Hepatocyte (in vitro differentiated cells): ENCODE results near the gene LRRC45. TPM values are rescaled to one million over a fixed set of nuclear protein-coding genes. Genes with fewer than 3 reads are reported as not detected.

Experiments used
- DNase-seq: peaks from one replicate; pipeline ENCODE4 v3.0.0-alpha.2; 2016; ENCODE audit warnings: low spot score
- H2AFZ ChIP-seq: fragments of 200-600 bp; sonication (generic); 2 replicates; pipeline ENCODE4 v1.6.0; 2016; ENCODE audit warnings: antibody characterized with exemption, mild to moderate bottlenecking
- H3K27ac ChIP-seq: fragments of 200-600 bp; sonication (generic); 2 replicates; pipeline ENCODE4 v1.5.1; 2016; ENCODE audit warnings: mild to moderate bottlenecking
- H3K27me3 ChIP-seq: fragments of 200-600 bp; sonication (generic); 2 replicates; pipeline ENCODE4 v1.6.1; 2016
- H3K36me3 ChIP-seq: fragments of 200-600 bp; sonication (generic); replicated peaks from 2 replicates; pipeline ENCODE4 v1.5.1; 2016; ENCODE audit warnings: low read depth; ENCODE audit not compliant: insufficient read depth
- H3K4me1 ChIP-seq: fragments of 200-600 bp; sonication (generic); 2 replicates; pipeline ENCODE4 v1.5.1; 2016; ENCODE audit warnings: mild to moderate bottlenecking, moderate library complexity; ENCODE audit not compliant: insufficient read depth
- H3K4me2 ChIP-seq: fragments of 200-600 bp; sonication (generic); 2 replicates; pipeline ENCODE4 v1.6.0; 2016
- H3K4me3 ChIP-seq: fragments of 200-600 bp; sonication (generic); 2 replicates; pipeline ENCODE4 v1.5.1; 2016; ENCODE audit warnings: mild to moderate bottlenecking
- H3K79me2 ChIP-seq: fragments of 200-600 bp; sonication (generic); 2 replicates; pipeline ENCODE4 v1.6.0; 2017; ENCODE audit warnings: mild to moderate bottlenecking
- H3K9me2 ChIP-seq: fragments of 200-600 bp; sonication (generic); replicated peaks from 2 replicates; pipeline ENCODE4 v1.6.0; 2017; ENCODE audit warnings: mild to moderate bottlenecking; ENCODE audit not compliant: insufficient read depth
- H3K9me3 ChIP-seq: fragments of 200-600 bp; sonication (generic); 2 replicates; pipeline ENCODE4 v1.5.1; 2016; ENCODE audit warnings: low read depth, mild to moderate bottlenecking
- H4K20me1 ChIP-seq: fragments of 200-600 bp; sonication (generic); 2 replicates; pipeline ENCODE4 v1.6.0; 2016; ENCODE audit warnings: mild to moderate bottlenecking; ENCODE audit not compliant: insufficient read depth, poor library complexity, severe bottlenecking
- EZH2 ChIP-seq: fragments of 200-600 bp; sonication (generic); IDR thresholded peaks from 2 replicates; pipeline ENCODE4 v1.6.1; 2016; ENCODE audit warnings: antibody characterized with exemption, mild to moderate bottlenecking, borderline replicate concordance
- EZH2phosphoT487 ChIP-seq: fragments of 200-600 bp; sonication (generic); IDR thresholded peaks from one replicate; pipeline ENCODE4 v1.6.1; 2018; ENCODE audit warnings: antibody characterized with exemption, mild to moderate bottlenecking, low read depth, moderate library complexity; ENCODE audit not compliant: unreplicated experiment, severe bottlenecking
- WGBS: methylation state at CpG from one replicate; pipeline ENCODE4 v1.1.6; 2016; ENCODE audit warnings: low lambda C conversion rate; ENCODE audit errors: missing lambda C conversion rate; 5-methylcytosine and 5-hydroxymethylcytosine counted together
- polyA plus RNA-seq: library from polyadenylated mRNA; unstranded; fragments of >200 nt; fragmentation: Nextera tagmentation; extraction: Ambion mirVana; gene quantifications from 2 replicates; pipeline ENCODE4 v1.2.1, GENCODE V29; 2016
- total RNA-seq: library from RNA; depleted of rRNA; stranded (reverse); fragments of >200 nt; gene quantifications from 2 replicates; pipeline ENCODE4 v1.2.3, GENCODE V29; 2014
- TF ChIP-seq, protein P1 (sequence below): fragments of 200-600 bp; sonication (generic); IDR thresholded peaks from 2 replicates; pipeline ENCODE4 v1.5.1; 2016; ENCODE audit warnings: antibody characterized with exemption, mild to moderate bottlenecking; ENCODE audit not compliant: poor library complexity

LRRC45 gene
- total and polyA plus RNA-seq, 2 experiments from 2014 or later: 12.8 to 14.7 TPM

DNA sequence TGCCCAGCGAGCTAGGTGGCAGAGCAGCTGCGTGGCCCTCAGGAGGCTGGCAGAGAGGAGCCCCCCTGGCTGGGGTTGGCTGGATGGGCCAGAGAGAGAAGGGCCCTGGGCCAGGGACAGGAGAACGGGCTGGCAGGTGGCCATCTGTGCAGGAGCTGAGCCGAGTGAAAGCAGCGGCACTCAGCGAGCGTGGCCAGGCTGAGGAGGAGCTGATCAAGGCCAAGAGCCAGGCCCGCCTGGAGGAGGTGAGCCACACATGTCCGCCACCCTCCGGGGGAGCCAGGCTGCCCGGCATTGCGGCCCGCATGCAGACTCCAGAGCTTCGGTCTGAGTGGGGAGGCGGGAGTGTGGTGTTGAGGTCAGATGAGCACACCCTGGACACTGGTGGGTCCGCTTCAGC lies 6.3 kb downstream of the LRRC45 start:
- no peak for TF ChIP-seq EZH2
- TF ChIP-seq, protein P1, sequence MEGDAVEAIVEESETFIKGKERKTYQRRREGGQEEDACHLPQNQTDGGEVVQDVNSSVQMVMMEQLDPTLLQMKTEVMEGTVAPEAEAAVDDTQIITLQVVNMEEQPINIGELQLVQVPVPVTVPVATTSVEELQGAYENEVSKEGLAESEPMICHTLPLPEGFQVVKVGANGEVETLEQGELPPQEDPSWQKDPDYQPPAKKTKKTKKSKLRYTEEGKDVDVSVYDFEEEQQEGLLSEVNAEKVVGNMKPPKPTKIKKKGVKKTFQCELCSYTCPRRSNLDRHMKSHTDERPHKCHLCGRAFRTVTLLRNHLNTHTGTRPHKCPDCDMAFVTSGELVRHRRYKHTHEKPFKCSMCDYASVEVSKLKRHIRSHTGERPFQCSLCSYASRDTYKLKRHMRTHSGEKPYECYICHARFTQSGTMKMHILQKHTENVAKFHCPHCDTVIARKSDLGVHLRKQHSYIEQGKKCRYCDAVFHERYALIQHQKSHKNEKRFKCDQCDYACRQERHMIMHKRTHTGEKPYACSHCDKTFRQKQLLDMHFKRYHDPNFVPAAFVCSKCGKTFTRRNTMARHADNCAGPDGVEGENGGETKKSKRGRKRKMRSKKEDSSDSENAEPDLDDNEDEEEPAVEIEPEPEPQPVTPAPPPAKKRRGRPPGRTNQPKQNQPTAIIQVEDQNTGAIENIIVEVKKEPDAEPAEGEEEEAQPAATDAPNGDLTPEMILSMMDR: no peak
- TF ChIP-seq EZH2phosphoT487: no peak
- H3K36me3 ChIP-seq: no peaks in the 10 kb centered on the region
- WGBS: 99% methylated on average over 16 of the region's 16 CpGs

GRCh38 chr17:82029990-82030469 lies 6.9 kb downstream of the LRRC45 start:
- no peaks in the 10 kb centered on the region for H3K9me3 ChIP-seq

More for the DNA sequence above, 6.3 kb downstream of the LRRC45 start:
- H3K4me3 ChIP-seq: no peak overlapping the region
- no peak overlapping the region for H3K4me2 ChIP-seq
- H2AFZ ChIP-seq: no peak overlapping the region
- H3K9me3 ChIP-seq: no peaks in the 10 kb centered on the region
- no peaks in the 10 kb centered on the region for H3K27me3 ChIP-seq
- no peaks in the 10 kb centered on the region for H3K9me2 ChIP-seq
- peaks cover 11% of the 10 kb centered on the region for H3K4me1 ChIP-seq
- H3K27ac ChIP-seq: no peak overlapping the region
- no peak for DNase-seq
- H4K20me1 ChIP-seq: no peaks in the 10 kb centered on the region
- H3K79me2 ChIP-seq: no peaks in the 10 kb centered on the region

GRCh38 chr17:82030470-82031302 lies 7.6 kb downstream of the LRRC45 start:
- Histone ChIP-seq H3K27ac (peak overlapping the region; percentile 33), H2AFZ (peak overlapping the region; percentile 39), H3K9me3 (no peaks in the 10 kb centered on the region)

More at GRCh38 chr17:82029990-82030469, 6.9 kb downstream of the LRRC45 start:
- 68% methylated on average over 25 of the region's 31 CpGs for whole genome bisulfite sequencing
- Histone ChIP-seq H3K4me3 (no peak overlapping the region), H4K20me1 (no peaks in the 10 kb centered on the region), H3K27me3 (no peaks in the 10 kb centered on the region), H3K27ac (no peak overlapping the region), H3K9me2 (no peaks in the 10 kb centered on the region), H3K36me3 (no peaks in the 10 kb centered on the region), H3K79me2 (no peaks in the 10 kb centered on the region), H2AFZ (no peak overlapping the region), H3K4me1 (peaks cover 10% of the 10 kb centered on the region), H3K4me2 (peak overlapping the region; percentile 100)
- TF ChIP-seq EZH2phosphoT487 (no peak), EZH2 (no peak)
- TF ChIP-seq, protein P1: no peak
- DNase-seq: no peak

More at GRCh38 chr17:82030470-82031302, 7.6 kb downstream of the LRRC45 start:
- no peaks in the 10 kb centered on the region for H4K20me1 ChIP-seq
- peak overlapping the region; percentile 45 for H3K4me3 ChIP-seq
- peak; percentile 90 for DNase-seq
- peaks cover 3% of the 10 kb centered on the region for H3K79me2 ChIP-seq
- H3K36me3 ChIP-seq: no peaks in the 10 kb centered on the region
- whole genome bisulfite sequencing: 2% methylated on average over 92 of the region's 94 CpGs
- TF ChIP-seq EZH2 (no peak), EZH2phosphoT487 (no peak)
- TF ChIP-seq, protein P1: peak; percentile 91
- H3K4me2 ChIP-seq: peak overlapping the region; percentile 100
- no peaks in the 10 kb centered on the region for H3K9me2 ChIP-seq
- H3K4me1 ChIP-seq: peaks cover 10% of the 10 kb centered on the region
- no peaks in the 10 kb centered on the region for H3K27me3 ChIP-seq
